Measurements from ENCODE around the gene ALDH1A3.

The ALDH1A3 gene

DNA sequence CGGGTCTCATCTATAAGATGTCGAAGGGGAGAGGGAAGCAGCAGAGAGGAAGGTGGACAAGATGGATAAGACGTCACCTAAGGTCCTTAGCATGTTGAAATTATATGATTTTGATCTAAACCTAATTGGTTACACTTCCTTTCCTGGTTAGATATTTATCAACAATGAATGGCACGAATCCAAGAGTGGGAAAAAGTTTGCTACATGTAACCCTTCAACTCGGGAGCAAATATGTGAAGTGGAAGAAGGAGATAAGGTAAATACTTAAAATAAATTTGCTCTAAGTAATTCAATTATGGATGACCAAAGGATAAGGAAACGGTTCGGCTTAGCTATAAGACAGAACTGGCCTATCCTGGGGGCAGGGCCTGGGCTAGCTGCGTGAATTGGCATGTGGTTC, 5.5 kb downstream of the ALDH1A3 start:
- Histone ChIP-seq H3K27me3 (ENCODE audit: control insufficient read depth in 1 of 2, insufficient read depth in 2 of 2, low read length in 2 of 2) (peaks cover 38 to 48% of the 10 kb centered on the region in 2 donors), H3K4me3 (ENCODE audit: low read depth in 1 of 2, low read length in 2 of 2) (no peak overlapping the region), H3K36me3 (ENCODE audit: control insufficient read depth in 1 of 2, insufficient read depth in 2 of 2, low read length in 2 of 2) (no peaks in the 10 kb centered on the region)

GRCh38 chr15:100885811-100886210, 6.2 kb downstream of the ALDH1A3 start:
- Histone ChIP-seq H3K27me3 (ENCODE audit: control insufficient read depth in 1 of 2, insufficient read depth in 2 of 2, low read length in 2 of 2) (peaks cover 32 to 42% of the 10 kb centered on the region in 2 donors), H3K36me3 (ENCODE audit: control insufficient read depth in 1 of 2, insufficient read depth in 2 of 2, low read length in 2 of 2) (no peaks in the 10 kb centered on the region), H3K27ac (ENCODE audit: low read depth, low read length) (no peak overlapping the region)

More for the DNA sequence above, 5.5 kb downstream of the ALDH1A3 start:
- H3K9me3 ChIP-seq (ENCODE audit: control insufficient read depth in 1 of 2, low read length in 2 of 2) = no peaks in the 10 kb centered on the region
- no peaks in the 10 kb centered on the region for H3K4me1 ChIP-seq (ENCODE audit: control insufficient read depth in 1 of 2, insufficient read depth in 2 of 2, low read length in 2 of 2)
- no peak overlapping the region for H3K9ac ChIP-seq (ENCODE audit: low read depth in 1 of 2, low read length in 2 of 2)
- no peak overlapping the region for H3K27ac ChIP-seq (ENCODE audit: low read depth, low read length)

DNA sequence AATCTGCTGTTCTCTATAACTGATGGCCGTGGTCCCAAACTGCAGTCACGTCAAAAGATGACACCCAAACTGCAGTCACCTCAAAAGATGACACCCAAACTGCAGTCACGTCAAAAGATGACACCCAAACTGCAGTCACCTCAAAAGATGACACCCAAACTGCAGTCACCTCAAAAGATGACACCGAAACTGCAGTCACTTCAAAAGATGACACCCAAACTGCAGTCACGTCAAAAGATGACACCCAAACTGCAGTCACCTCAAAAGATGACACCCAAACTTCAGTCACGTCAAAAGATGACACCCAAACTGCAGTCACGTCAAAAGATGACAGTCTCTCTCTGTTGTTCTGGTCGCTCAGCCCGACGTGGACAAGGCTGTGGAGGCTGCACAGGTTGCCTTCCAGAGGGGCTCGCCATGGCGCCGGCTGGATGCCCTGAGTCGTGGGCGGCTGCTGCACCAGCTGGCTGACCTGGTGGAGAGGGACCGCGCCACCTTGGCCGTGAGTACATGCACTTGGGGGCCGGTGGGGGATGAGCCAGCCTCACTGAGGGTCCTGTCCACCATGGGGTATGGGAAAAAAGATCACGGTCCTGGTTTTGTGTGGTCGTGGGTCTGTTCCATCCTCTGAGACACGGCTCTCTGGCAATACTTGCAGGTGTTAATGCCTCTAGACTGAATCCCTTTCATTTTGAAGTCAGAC, 7.7 kb downstream of the ALDH1A3 start:
- H3K9me3 ChIP-seq (ENCODE audit: control insufficient read depth in 1 of 2, low read length in 2 of 2) = no peaks in the 10 kb centered on the region
- no peak overlapping the region for H3K4me3 ChIP-seq (ENCODE audit: low read depth in 1 of 2, low read length in 2 of 2)
- H3K4me1 ChIP-seq (ENCODE audit: control insufficient read depth in 1 of 2, insufficient read depth in 2 of 2, low read length in 2 of 2) = no peaks in the 10 kb centered on the region
- H3K9ac ChIP-seq (ENCODE audit: low read depth in 1 of 2, low read length in 2 of 2) = no peak overlapping the region
- no peak overlapping the region for H3K27ac ChIP-seq (ENCODE audit: low read depth, low read length)
- H3K36me3 ChIP-seq (ENCODE audit: control insufficient read depth in 1 of 2, insufficient read depth in 2 of 2, low read length in 2 of 2) = no peaks in the 10 kb centered on the region
- peaks cover 23 to 52% of the 10 kb centered on the region in 2 donors for H3K27me3 ChIP-seq (ENCODE audit: control insufficient read depth in 1 of 2, insufficient read depth in 2 of 2, low read length in 2 of 2)

More at GRCh38 chr15:100885811-100886210, 6.2 kb downstream of the ALDH1A3 start:
- no peaks in the 10 kb centered on the region for H3K9me3 ChIP-seq (ENCODE audit: control insufficient read depth in 1 of 2, low read length in 2 of 2)
- H3K4me3 ChIP-seq (ENCODE audit: low read depth in 1 of 2, low read length in 2 of 2) = no peak overlapping the region
- H3K4me1 ChIP-seq (ENCODE audit: control insufficient read depth in 1 of 2, insufficient read depth in 2 of 2, low read length in 2 of 2) = no peaks in the 10 kb centered on the region
- no peak overlapping the region for H3K9ac ChIP-seq (ENCODE audit: low read depth in 1 of 2, low read length in 2 of 2)

DNA sequence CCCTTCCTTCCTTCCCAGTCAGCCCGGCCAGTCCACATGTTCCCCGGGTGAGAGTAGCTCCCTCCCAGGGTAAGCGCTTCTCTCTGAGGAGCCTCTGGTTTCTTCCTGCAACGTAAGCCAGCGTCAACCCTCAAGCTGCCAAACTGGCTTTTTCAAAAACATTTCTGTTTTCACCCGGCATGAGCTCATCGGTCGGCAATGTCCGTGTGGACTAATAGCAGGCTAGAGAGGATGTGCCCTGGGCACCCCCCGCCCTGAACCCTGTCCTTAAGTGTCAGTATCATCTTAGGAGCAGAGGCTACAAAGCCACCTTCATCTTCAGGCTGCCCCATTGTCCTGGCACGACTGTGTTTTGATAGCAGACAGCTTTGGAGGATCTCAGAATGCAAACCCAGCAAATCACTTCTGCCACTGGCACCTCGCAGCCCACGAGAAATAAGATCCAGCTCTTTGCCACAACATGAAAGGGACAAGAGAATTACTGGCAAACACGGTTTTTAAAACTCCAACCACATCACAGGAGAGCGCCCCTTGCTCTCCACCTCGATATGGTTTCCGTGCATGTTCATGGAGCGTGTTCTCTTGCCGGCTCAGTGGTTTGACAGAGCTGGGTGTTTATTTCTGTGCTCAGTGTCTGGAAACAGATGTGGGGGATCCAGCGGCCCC, 9.9 kb downstream of the ALDH1A3 start:
- no peak overlapping the region for H3K4me3 ChIP-seq (ENCODE audit: low read depth in 1 of 2, low read length in 2 of 2)
- no peak overlapping the region for H3K9ac ChIP-seq (ENCODE audit: low read depth in 1 of 2, low read length in 2 of 2)
- H3K27me3 ChIP-seq (ENCODE audit: control insufficient read depth in 1 of 2, insufficient read depth in 2 of 2, low read length in 2 of 2) = peaks cover 28 to 47% of the 10 kb centered on the region in 2 donors
- H3K27ac ChIP-seq (ENCODE audit: low read depth, low read length) = no peak overlapping the region
- H3K9me3 ChIP-seq (ENCODE audit: control insufficient read depth in 1 of 2, low read length in 2 of 2) = no peaks in the 10 kb centered on the region
- H3K4me1 ChIP-seq (ENCODE audit: control insufficient read depth in 1 of 2, insufficient read depth in 2 of 2, low read length in 2 of 2) = no peaks in the 10 kb centered on the region
- H3K36me3 ChIP-seq (ENCODE audit: control insufficient read depth in 1 of 2, insufficient read depth in 2 of 2, low read length in 2 of 2) = no peaks in the 10 kb centered on the region

DNA sequence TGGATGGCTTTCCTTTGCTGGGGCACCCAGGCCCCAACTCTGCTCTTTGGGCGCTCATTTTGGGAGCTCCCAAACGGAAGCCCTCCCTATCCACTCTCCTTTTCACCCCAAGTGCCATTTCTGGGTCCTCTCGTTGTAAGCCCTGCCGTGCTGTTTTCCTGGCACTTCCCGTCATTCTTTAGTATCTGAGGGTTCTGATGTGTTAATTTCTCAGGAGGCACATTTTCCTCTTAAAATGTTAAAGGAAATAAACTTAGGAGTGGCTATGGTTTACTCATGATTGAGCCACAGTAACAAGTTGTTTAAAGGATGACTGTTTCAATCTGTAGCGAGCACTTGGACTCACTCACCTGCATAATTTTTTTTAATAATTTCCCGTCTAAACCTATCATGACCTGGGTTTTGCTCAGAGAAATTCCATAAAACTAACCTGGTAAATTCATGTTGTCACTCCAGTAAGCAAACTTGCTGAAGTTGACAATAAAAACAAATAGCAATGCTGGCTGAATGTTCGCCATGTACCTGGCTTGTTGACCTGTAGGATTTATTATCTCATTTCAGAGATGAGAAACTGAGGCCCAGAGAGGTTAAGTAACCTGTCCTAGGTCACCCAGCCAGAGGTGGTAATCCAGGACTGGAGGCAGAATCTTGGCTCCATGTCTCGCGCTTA, 10.6 kb downstream of the ALDH1A3 start:
- H3K27me3 ChIP-seq (ENCODE audit: control insufficient read depth in 1 of 2, insufficient read depth in 2 of 2, low read length in 2 of 2) = peaks cover 28 to 43% of the 10 kb centered on the region in 2 donors
- H3K27ac ChIP-seq (ENCODE audit: low read depth, low read length) = no peak overlapping the region
- H3K4me1 ChIP-seq (ENCODE audit: control insufficient read depth in 1 of 2, insufficient read depth in 2 of 2, low read length in 2 of 2) = no peaks in the 10 kb centered on the region
- no peaks in the 10 kb centered on the region for H3K9me3 ChIP-seq (ENCODE audit: control insufficient read depth in 1 of 2, low read length in 2 of 2)
- H3K4me3 ChIP-seq (ENCODE audit: low read depth in 1 of 2, low read length in 2 of 2) = no peak overlapping the region
- H3K36me3 ChIP-seq (ENCODE audit: control insufficient read depth in 1 of 2, insufficient read depth in 2 of 2, low read length in 2 of 2) = no peaks in the 10 kb centered on the region
- H3K9ac ChIP-seq (ENCODE audit: low read depth in 1 of 2, low read length in 2 of 2) = no peak overlapping the region

- H3K36me3 ChIP-seq (ENCODE audit: control insufficient read depth in 1 of 2, insufficient read depth in 2 of 2, low read length in 2 of 2) = no peaks in the 10 kb centered on the region
Observed at GRCh38 chr15:100890850-100891249, 11.2 kb downstream of the ALDH1A3 start.

DNA sequence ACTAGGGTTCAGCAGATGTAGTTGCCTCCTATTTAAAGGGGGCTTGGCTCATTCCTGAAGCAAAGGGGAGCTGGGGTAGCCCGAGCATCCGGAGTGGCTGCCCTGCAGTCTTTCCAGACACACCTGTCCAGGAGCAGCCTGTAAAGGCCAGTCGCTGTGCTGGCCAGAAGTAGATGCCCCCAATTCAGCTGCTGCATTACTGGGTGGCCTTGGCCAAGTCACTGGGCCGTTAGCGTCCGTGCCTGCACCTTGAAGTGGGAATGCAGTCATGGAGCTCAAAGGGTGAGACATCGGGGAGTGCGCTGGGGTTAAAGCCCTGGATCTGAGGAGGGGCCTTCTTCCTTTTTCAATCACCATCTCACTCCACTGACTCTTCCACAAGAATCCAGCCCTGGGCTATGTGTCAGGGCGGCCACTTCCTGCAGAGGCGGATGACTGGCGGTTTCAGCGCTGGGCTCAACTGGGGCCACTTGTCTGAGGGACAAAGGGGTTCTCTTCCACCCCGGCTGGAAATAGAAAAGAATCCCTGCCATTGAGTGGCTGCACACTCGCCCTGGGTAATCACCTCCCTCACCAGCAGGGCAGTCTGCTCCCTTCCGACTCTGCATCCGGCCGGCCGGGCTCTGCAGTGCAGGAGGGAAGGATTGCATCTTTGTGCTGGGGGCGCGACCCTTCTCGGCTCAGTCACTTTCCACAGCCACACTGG, 11.8 kb downstream of the ALDH1A3 start:
- no peaks in the 10 kb centered on the region for H3K4me1 ChIP-seq (ENCODE audit: control insufficient read depth in 1 of 2, insufficient read depth in 2 of 2, low read length in 2 of 2)
- no peak overlapping the region for H3K9ac ChIP-seq (ENCODE audit: low read depth in 1 of 2, low read length in 2 of 2)
- no peak overlapping the region for H3K4me3 ChIP-seq (ENCODE audit: low read depth in 1 of 2, low read length in 2 of 2)
- no peak overlapping the region for H3K27ac ChIP-seq (ENCODE audit: low read depth, low read length)
- no peaks in the 10 kb centered on the region for H3K9me3 ChIP-seq (ENCODE audit: control insufficient read depth in 1 of 2, low read length in 2 of 2)
- H3K27me3 ChIP-seq (ENCODE audit: control insufficient read depth in 1 of 2, insufficient read depth in 2 of 2, low read length in 2 of 2) = peaks cover 27 to 34% of the 10 kb centered on the region in 2 donors
- H3K36me3 ChIP-seq (ENCODE audit: control insufficient read depth in 1 of 2, insufficient read depth in 2 of 2, low read length in 2 of 2) = no peaks in the 10 kb centered on the region

More at GRCh38 chr15:100890850-100891249, 11.2 kb downstream of the ALDH1A3 start:
- Histone ChIP-seq H3K4me3 (ENCODE audit: low read depth in 1 of 2, low read length in 2 of 2) (no peak overlapping the region), H3K9ac (ENCODE audit: low read depth in 1 of 2, low read length in 2 of 2) (no peak overlapping the region), H3K27me3 (ENCODE audit: control insufficient read depth in 1 of 2, insufficient read depth in 2 of 2, low read length in 2 of 2) (peaks cover 28 to 40% of the 10 kb centered on the region in 2 donors), H3K4me1 (ENCODE audit: control insufficient read depth in 1 of 2, insufficient read depth in 2 of 2, low read length in 2 of 2) (no peaks in the 10 kb centered on the region), H3K9me3 (ENCODE audit: control insufficient read depth in 1 of 2, low read length in 2 of 2) (no peaks in the 10 kb centered on the region), H3K27ac (ENCODE audit: low read depth, low read length) (no peak overlapping the region)

GRCh38 chr15:100892013-100892355, 12.4 kb downstream of the ALDH1A3 start:
- H3K4me3 ChIP-seq (ENCODE audit: low read depth in 1 of 2, low read length in 2 of 2) = no peak overlapping the region
- no peak overlapping the region for H3K27ac ChIP-seq (ENCODE audit: low read depth, low read length)
- H3K4me1 ChIP-seq (ENCODE audit: control insufficient read depth in 1 of 2, insufficient read depth in 2 of 2, low read length in 2 of 2) = no peaks in the 10 kb centered on the region
- H3K9me3 ChIP-seq (ENCODE audit: control insufficient read depth in 1 of 2, low read length in 2 of 2) = no peaks in the 10 kb centered on the region
- no peaks in the 10 kb centered on the region for H3K36me3 ChIP-seq (ENCODE audit: control insufficient read depth in 1 of 2, insufficient read depth in 2 of 2, low read length in 2 of 2)
- no peak overlapping the region for H3K9ac ChIP-seq (ENCODE audit: low read depth in 1 of 2, low read length in 2 of 2)
- H3K27me3 ChIP-seq (ENCODE audit: control insufficient read depth in 1 of 2, insufficient read depth in 2 of 2, low read length in 2 of 2) = peaks cover 24 to 34% of the 10 kb centered on the region in 2 donors

- Histone ChIP-seq H3K4me1 (ENCODE audit: control insufficient read depth in 1 of 2, insufficient read depth in 2 of 2, low read length in 2 of 2) (no peaks in the 10 kb centered on the region), H3K36me3 (ENCODE audit: control insufficient read depth in 1 of 2, insufficient read depth in 2 of 2, low read length in 2 of 2) (no peaks in the 10 kb centered on the region), H3K9ac (ENCODE audit: low read depth in 1 of 2, low read length in 2 of 2) (no peak overlapping the region), H3K9me3 (ENCODE audit: control insufficient read depth in 1 of 2, low read length in 2 of 2) (no peaks in the 10 kb centered on the region), H3K27me3 (ENCODE audit: control insufficient read depth in 1 of 2, insufficient read depth in 2 of 2, low read length in 2 of 2) (peaks cover 23 to 29% of the 10 kb centered on the region in 2 donors), H3K27ac (ENCODE audit: low read depth, low read length) (no peak overlapping the region), H3K4me3 (ENCODE audit: low read depth in 1 of 2, low read length in 2 of 2) (no peak overlapping the region)
Observed at GRCh38 chr15:100893261-100893963, 13.8 kb downstream of the ALDH1A3 start.

All from duodenal mucosa (tissue), 2 donors.